LNCAP (cell line): ENCODE data around the gene CRABP2.
A peak's percentile ranks its signal among the peaks of the same experiment; 100 is the strongest.

Source experiments
- TF ChIP-seq, protein P1 (sequence below): fragments of 450-650 bp; IDR thresholded peaks from 2 replicates; pipeline ENCODE4 v1.5.1; 2017; ENCODE audit warnings: mild to moderate bottlenecking

Gene CRABP2

DNA sequence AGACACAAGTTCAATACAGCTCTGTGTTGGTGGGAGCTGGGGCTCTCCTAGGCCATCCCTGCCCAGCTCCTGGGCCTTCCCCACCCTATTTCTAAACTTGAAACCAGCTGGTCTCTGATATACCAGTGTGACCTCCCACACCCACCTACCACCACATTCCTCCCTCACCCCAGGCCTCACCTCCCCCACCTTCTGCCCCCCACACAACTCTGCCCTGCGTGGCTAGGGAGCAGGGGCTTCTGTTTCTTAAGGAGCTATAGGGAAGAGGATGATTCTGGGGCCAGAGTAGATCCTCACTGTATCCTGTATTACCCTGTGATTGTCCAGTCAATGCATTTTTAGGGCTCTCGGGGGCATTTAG lies 44.7 kb downstream of the CRABP2 start:
- TF ChIP-seq, protein P1, sequence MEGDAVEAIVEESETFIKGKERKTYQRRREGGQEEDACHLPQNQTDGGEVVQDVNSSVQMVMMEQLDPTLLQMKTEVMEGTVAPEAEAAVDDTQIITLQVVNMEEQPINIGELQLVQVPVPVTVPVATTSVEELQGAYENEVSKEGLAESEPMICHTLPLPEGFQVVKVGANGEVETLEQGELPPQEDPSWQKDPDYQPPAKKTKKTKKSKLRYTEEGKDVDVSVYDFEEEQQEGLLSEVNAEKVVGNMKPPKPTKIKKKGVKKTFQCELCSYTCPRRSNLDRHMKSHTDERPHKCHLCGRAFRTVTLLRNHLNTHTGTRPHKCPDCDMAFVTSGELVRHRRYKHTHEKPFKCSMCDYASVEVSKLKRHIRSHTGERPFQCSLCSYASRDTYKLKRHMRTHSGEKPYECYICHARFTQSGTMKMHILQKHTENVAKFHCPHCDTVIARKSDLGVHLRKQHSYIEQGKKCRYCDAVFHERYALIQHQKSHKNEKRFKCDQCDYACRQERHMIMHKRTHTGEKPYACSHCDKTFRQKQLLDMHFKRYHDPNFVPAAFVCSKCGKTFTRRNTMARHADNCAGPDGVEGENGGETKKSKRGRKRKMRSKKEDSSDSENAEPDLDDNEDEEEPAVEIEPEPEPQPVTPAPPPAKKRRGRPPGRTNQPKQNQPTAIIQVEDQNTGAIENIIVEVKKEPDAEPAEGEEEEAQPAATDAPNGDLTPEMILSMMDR, result no peak

DNA sequence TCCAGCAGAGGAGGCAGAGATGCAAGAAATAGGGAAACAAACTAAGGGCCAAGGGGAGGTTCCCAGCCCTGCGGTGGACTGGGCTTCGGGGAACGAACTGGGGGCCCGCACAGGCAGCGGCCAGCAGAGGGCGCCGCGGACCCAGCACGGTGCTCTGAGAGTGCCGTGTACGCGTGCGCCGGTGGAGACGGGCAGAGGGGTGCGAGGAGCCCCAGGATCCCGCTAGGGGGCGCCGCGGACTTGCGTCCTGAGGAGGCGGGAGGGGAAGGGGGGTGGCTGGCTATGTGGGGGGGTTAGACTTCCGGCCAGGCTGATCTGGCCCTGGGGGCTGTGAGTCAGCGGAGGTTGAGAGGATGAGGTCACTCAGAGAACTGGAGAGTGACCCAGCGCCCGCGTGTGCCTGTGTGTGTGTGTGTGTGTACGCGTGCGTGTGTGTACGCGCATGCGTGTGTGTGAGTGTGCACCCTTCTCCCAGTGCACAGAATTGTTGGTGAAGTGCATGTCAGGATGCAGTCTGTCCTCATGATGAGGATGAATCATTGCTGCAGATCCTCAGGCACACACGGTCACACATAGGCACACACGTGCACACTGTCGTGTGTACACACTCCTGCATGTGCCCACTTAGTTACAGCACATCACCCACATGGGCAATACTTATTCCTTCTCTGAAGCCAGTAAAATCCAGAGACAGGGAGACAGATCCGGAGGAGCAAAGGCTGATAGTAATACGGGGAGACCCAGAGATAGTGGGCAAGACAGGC lies 45.2 kb downstream of the CRABP2 start:
- TF ChIP-seq, protein P1, result peak; percentile 100

DNA sequence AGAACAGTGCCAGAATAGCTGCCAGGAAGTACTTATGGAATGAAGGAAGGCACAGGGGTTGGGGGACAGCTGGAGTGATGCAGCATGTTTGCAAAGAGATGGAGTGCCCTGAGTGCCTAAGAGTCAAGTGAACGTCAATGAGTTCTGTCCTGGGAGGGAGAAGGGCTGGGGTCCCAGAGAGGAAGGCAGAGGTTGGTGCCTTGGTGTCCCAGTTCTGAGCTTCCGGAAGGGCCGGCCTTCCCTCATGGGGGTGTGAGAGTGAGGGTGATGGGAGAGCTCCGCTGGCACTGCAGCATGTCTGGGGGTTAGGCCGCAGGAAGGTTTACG lies 45.8 kb downstream of the CRABP2 start:
- TF ChIP-seq, protein P1, result no peak

DNA sequence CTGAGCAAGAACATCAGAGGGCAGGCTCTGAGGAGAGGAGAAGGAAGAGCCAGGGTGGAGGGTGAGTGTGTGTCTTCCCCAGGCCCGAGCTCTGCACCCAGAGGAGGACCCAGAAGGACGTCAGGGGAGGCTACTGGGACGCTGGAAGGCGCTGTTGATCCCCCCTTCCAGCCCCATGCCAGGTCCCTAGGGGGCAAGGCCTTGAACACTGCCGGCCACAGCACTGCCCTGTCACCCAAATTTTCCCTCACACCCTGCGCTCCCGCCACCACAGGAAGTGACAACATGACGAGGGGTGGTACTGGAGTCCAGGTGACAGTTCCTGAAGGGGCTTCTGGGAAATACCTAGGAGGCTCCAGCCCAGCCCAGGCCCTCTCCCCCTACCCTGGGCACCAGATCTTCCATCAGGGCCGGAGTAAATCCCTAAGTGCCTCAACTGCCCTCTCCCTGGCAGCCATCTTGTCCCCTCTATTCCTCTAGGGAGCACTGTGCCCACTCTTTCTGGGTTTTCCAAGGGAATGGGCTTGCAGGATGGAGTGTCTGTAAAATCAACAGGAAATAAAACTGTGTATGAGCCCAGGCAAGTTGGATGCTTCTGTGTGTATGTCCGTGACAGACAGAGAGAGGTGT lies 46.3 kb downstream of the CRABP2 start:
- TF ChIP-seq, protein P1, result no peak

DNA sequence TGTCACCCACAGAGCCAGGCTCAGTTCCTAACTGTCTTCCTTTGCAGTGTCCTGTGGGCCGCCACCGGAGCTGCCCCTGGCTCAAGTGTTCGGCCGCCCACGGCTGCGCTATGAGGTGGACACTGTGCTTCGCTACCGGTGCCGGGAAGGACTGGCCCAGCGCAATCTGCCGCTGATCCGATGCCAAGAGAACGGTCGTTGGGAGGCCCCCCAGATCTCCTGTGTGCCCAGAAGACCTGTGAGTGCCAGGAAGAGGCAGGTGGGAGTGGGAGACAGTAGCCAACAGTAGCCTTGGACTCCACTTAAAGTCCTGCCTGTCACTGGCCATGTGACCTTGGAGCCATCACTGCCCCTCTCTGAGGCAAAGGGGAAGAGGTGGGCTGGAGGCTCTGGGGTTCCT lies 46.9 kb downstream of the CRABP2 start:
- TF ChIP-seq, protein P1, result no peak

DNA sequence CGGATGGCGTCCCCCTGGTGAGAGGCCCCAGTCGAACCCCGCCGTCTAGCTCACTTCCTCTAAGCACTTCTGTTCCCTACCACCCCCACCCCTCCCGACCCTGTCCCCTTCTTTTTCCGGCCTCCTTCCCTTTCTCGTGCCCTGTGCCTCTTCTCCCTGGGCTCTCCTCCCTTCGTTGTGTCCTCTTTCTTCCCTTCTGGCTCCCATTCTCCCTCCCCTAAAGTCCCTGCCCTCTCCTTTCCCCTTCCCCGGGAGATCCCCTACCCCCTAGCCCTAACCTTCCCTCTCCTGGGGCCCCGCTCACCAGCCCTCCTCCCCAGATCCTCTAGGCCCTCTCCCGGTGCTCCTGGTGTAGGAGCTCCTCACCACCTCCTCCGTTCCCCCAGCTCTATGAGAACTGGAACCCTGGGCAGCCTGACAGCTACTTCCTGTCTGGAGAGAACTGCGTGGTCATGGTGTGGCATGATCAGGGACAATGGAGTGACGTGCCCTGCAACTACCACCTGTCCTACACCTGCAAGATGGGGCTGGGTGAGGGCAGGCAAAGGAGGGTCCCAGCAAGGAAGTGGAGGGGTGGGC lies 47.6 kb downstream of the CRABP2 start:
- TF ChIP-seq, protein P1, result peak; percentile 11; the same call in 1 of the 2 replicates

DNA sequence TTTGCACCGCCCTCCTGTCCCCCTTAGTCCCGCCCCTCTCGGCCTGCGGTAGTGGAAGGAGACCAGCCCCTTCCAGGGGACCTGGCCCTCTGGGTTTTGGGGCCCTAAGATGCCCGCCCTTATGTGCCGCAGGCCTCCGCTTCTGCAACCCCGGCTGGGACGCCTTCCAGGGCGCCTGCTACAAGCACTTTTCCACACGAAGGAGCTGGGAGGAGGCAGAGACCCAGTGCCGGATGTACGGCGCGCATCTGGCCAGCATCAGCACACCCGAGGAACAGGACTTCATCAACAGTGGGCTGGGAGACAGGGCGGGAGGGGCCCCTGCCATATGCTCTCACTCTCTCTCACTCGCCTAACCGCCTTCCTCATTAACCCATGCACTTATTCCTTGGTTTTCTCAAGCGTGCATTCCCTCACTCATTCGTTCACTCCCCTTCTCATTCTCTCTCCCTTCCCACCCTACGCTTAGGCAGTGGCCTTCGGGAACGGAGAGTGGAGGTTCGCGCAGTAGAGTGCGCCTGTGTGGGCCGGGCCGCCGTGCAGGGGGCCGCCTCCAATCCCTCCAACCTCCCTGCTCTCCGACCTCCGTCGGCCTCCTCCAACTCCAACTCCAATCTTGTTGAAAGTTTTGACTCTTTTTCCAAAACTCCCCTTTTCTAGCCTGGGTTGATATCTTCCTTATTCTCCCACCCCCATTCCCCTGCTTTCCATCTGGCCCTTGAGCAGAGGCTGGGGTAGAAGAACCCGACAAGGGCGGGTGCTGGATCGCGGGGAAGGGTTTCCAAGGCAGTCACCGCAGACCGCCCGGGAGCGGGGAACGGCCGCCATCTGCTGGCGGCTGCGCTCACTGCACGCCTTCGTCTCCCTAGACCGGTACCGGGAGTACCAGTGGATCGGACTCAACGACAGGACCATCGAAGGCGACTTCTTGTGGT lies 48.3 kb downstream of the CRABP2 start:
- TF ChIP-seq, protein P1, result peak; percentile 98
